ENCODE measurements around the gene ARHGAP26.

ARHGAP26 gene

DNA sequence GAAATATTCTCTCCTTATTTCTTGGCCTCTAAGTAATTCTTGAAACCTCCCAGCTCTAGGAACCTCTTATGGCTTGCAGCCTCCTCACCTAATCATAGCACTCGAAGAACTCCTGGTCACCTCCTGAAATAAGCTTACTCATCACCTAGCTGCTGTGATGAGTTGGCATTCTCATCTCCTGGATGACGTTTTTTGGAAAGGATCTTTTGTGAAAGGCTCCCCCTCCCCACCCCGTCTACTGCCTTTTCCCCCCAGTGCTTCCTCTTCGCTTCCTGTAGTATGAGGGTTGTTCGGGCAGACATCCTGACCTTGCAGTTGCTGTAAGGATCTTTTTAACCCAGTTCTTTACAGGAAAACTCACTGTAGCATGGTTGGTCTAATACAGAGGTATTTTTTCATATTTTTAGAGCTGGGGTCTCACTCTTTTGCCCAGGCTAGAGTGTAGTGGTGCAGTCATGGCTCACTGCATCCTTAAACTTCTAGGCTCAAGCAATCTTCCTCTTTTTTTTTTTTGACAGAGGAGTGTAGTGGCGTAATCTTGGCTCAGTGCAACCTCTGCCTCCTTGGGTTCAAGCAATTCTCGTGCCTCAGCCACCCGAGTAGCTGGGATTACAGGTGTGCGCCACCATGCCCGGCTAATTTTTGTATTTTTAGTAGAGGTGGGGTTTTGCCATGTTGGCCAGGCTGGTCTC, 41.8 kb downstream of the ARHGAP26 start:
- no peak for DNase-seq (ENCODE audit: low read depth in 2 of 2)

DNA sequence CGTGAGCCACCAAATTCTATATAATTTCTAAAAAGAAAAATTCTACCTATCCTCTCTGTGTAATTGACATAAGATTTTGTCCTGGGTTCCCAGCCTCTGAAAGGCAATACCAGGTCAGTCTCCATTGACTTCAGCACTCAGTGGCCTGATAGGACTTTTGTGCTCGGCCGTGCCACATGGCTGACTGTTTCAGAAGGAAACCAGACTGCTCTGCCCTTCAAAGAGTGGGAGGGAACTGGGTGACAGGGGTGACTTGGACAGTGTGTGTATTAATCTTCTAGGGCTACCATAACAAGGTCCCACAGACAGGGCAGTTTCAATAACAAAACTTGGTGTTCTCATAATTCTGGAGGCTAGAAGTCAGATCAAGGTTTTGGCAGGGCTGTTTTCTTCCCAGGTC, 43.0 kb downstream of the ARHGAP26 start:
- DNase-seq (ENCODE audit: low read depth in 2 of 2) = no peak

DNA sequence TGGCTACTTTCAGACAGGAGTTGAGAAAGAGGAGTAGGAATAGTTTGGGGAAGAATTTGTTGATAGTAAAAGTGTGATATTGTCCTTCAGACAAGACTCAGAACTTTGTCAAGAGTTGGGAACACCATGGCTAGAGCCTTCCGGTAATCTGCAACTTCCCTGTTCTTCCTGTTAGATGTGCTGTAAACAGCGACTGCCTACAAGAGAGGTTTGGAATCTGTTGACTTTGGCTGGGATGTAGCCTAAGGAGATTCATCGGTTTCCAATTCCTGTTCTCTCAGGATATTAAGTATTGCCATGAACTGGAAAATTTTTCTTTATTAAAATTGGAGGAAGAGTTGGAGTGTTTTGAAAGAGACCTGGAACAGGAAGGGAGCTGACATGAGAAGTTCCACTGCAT, 43.9 kb downstream of the ARHGAP26 start:
- no peak for DNase-seq (ENCODE audit: low read depth in 2 of 2)

DNA sequence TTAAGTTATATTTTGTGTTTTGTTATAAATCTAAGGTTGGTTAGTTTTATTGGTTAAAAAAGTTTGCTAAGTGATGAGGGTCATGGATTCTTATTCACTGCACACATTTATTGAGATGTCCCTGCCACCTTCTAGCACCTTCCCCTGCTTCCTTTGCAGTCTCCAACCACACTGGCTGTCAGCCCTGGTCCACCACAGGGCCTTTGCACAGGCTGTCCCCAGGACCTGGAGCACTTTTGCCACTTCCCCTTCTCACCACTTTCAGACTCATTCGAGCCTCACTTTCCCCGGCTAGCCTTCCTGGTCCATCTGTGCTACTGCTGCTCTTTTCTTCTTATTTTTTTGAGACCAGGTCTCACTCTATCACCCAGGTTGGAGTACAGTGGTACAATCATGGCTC, 45.3 kb downstream of the ARHGAP26 start:
- no peak for DNase-seq (ENCODE audit: low read depth in 2 of 2)

DNA sequence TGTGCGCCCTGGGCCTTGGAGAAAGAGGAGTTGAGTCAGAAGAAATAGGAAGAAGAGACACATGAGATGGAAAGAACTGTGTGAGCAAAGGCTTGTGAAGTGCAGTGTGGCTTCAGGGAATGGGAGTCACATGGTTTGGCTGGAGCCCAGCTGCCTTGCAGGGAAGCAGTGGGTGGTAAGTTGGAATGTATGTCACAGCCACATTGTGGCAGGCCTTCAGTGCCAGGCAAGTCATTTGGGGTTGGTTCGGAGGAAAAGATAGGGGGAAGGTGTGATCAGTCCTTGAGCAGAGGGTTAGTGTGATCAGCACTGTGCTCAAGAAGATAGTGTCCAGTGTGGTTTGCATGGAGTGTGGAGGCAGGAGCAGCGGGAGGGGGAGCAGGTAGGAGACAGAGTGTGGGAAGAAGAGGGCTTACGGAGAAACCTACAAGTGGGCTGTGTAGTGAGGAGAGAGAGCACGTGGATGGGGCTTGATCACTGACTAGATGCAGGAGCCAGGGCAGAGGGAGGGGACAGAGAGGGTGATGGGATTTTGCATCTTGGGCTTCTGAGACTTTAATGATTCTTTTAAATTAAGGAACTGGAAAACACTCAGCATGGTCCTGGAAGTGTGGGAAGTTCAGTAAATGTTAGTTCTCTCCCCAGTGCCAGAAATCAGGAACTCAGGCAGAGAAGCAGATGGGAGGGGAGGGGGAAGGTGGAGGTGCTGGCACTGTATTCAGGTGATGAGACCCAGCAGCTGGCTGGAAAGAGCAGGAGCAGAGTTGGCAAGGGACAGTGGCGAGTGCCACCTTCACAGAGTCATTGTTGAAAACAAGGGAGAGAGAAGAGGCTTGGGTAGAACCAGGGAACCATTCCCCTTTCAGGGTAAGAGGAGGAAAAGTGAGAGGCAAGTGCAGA, 46.6 kb downstream of the ARHGAP26 start:
- DNase-seq (ENCODE audit: low read depth in 2 of 2) = no peak

DNA sequence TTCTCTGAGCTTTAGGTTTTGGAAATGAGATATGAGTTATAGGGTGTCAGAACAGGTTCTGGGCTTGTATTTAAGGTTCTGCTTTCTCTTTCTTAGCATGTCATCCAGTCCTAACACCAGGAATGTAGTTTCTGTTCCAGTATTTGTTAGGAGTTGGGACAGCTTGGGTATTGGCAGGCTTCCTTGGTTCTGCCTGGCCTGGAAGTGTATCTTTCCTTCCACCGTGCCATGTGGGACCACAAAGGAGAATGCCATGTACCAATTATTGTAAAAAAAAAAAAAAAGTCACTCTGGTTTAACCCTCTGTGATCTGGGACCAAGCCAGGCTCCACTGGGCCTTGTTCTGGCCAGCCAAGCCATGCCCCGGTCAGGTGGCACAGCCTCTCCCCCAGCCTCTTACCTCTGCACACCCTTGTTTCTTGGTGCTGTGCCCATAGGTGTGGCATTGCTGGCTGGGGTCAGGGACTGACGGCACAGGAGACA, 47.8 kb downstream of the ARHGAP26 start:
- no peak for DNase-seq (ENCODE audit: low read depth in 2 of 2)

DNA sequence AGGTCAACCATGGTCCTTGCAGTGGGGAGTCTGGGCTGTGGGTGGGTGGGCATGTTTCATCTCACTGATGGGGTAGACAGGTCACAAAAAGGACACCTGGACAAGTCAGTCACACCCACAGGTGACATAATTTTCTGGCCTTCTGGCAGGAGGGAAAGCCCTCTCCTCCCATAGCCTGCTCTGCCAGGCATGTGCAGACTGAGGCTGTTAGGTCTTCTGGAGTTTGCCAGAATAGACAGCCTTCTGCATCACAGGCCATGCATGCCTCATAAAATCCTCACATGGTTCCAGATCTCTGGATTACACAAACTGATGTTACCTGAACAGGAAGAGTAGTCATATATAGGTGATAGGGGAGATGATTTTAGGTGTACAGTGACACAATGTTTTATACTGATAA, 49.1 kb downstream of the ARHGAP26 start:
- no peak for DNase-seq (ENCODE audit: low read depth in 2 of 2)

DNA sequence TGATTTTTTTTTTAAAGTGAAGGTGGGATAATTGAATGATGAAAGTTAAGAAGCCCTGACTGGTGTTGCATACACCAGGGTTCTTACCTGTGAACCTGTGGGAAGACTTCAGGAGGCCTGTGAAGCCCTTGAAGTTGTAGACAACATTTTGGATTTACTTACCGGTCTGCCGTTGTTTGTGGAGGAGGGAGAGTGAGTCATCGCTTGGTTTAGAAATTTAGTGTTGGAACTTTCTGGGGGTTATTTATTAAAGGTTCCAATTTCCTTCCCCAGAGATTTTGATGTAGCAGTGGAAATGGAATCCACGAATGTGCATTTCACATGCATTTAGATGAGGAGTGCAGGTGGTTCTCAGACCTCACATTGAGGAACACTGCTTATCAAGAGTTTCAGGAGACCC, 49.6 kb downstream of the ARHGAP26 start:
- no peak for DNase-seq (ENCODE audit: low read depth in 2 of 2)

DNA sequence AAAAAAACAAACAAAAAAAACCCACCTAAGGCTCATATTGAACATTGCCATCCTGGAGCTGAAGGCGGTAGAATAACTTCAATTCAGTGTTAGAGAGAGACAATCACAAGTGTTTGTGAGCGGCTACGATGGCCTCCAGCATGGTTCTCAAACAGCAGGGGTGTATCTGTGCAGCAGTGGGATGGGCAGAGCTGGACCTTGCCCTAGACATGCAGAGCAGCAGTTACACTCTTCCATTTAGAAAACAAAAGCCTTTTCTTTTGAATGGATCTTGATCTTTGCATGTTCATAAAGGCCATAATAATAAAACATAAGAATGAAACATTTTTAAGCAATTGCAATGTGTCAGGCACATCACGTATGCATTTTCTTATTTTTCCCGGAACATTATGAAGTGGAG, 50.3 kb downstream of the ARHGAP26 start:
- DNase-seq (ENCODE audit: low read depth in 2 of 2) = no peak

DNA sequence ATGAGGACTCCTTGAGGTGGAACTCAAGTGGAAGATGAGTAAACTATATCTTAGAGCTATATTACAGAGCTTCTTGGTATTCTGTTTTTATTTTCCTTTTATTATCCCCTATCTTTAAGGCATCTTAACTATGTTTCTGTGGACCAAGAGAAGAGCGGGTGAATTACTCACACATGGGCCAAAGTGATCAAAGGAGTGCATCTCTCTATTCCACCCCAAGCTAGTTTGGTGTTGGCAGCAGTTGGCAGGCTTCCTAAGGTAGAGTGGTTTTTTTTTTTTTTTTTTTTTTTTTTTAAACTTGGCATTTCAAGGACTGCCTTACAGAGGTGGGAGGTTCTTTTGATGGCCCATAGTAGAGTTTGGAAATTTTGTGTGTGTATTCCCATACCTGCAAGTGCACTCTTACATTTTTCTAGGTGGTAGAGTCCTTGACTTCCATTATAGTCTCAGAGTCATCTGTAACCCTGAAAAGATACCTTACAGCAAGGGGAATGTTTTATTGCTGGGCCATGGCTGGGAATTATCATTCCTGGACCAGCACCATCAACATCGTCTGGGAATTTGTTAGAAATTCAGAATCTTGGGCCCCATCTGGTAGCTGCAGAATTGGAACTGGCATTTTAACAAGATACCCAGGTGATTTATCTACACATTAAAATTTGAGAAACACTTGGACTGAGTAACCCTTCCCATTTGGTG, 51.0 kb downstream of the ARHGAP26 start:
- no peak for DNase-seq (ENCODE audit: low read depth in 2 of 2)

DNA sequence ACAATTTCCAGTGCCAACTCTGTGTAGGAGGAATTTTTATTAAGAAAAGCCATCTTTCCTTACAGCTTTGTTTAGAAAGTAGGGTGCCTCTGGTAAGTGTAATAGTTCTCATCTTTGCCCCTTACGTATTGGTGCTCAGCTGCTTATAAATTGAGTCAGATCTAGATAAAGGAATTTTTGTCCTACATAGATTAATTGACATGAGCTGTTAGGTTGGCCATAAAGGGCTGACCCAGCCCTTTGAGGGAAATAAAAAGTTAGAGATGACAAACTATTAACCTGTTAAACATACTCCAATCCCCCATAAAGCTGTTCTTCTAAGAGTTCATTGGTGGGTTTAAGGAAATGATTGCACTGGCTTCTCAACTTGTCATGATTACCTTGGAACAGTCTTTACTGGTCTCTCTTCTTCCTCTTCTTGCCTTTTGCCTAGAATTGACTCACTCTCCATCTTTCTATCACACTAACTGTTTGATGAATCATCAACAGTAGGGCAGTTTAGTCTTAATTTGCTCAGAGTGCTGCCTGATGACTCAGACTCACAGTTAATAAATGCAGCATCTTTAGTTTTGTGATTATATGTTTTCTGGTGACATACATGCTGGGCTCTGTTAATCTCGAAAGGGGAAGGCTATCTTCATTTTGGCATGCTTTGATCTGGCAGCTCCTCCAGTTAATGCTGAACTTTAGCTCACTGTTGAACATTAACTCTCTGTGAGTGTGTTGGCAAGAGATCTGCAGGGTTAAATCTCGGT, 51.7 kb downstream of the ARHGAP26 start:
- no peak for DNase-seq (ENCODE audit: low read depth in 2 of 2)

DNA sequence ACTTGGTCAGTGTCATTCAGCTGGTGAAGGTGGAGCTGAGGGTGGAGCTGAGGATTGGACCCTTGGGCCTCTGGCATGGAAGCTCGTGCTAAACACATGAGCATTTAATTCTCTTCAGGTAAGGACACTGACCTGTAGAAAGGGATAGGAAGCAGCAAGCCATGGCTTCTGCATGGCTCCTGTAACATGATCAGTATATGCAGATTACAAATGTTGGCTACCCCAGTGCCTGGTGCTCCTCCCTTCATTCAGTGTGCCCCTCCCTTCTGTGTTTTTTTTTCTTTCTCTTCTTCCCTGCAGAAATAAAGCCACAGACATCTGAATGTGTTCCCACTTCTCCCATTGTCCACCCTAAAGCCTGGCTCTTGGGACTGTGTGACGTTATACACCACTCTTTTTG, 52.9 kb downstream of the ARHGAP26 start:
- DNase-seq (ENCODE audit: low read depth in 2 of 2) = no peak

DNA sequence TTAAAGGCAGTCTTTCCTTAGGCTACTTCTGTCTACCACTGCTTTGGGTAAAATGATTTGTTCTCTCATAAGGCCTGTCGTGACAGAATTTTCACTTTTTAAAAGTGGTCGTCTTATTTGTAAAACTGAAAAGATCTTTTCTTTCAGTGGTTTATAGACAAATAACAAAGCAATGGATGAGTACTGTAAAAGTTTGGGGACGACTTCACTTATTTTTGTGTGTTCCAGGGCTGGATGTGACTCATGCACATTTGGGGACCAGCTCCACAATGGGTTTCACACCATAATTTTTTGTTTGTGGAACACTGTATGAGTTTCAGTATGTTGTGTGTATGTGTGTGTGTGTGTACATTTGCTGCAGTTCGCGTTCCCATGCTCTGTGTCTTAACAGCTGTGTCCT, 53.6 kb downstream of the ARHGAP26 start:
- DNase-seq (ENCODE audit: low read depth in 2 of 2) = no peak

DNA sequence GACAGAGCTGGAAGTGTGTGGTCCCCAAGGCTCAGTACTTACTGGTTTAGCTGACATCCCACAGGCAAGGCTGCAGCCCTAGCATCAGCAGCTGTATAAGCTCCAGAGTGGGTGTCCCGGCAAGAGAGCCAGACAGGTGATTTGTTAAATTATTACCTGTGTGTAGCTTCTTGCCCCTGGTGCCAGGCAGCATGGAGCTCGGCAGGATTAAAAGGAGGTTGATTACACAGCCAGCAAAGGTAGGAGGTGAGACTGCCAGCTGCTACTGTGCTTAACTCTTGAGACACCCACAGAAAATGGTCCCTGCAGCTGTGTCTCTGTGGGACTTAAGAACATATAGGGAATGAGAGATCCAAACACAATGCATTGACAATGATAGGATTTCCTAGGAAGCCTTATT, 54.2 kb downstream of the ARHGAP26 start:
- no peak for DNase-seq (ENCODE audit: low read depth in 2 of 2)

DNA sequence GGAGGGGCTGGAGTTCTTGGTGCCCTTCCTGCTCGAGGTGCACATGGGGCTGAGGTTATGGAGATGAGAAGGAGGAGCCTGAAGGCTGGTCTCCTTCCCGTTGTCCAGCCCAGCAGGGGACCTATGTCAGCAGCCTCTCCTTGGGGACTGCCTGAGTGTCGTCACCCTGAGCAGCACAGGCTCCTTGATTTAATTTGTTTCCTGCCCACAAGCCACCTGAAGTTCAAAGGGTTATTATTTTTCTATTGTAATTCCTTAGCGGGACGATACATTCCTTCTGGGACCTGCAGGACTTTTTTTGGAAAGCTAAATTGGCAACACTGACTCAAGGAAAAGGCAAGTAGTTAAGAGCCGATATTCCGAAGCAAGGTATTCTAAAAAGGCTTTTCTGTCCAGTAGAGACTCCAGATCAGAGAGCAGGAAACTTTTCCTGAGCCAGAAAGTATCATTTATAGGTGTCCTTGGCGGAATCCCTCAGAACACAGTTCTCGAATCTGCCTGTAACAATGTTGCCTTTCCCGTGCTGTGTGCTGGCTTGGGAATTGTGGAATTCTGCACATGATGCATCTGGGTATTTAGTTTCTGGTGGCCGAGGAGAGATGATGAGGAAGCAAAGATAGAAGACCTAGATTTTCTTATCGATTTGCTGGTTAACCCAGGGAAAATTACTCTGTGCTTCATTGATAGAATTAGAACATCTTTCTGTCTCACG, 55.4 kb downstream of the ARHGAP26 start:
- no peak for DNase-seq (ENCODE audit: low read depth in 2 of 2)

DNA sequence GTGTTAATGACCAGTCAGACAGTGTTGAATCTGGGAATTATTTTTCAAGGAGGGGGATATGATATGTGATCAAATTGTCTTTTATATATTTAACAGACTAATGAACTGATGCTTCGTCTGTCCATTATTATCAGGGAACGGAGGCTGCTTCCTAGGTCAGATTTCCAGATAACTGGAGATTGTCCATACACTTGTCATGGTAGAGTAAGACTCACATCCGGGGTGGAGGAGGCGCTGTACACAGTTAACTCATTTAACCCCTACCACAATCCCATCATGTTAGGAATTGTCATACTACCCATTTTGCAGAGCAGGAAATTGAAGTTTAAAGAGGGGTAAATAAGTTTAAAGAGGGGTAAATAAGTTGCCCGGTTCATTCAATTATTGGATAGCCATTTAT, 55.9 kb downstream of the ARHGAP26 start:
- DNase-seq (ENCODE audit: low read depth in 2 of 2) = no peak

DNA sequence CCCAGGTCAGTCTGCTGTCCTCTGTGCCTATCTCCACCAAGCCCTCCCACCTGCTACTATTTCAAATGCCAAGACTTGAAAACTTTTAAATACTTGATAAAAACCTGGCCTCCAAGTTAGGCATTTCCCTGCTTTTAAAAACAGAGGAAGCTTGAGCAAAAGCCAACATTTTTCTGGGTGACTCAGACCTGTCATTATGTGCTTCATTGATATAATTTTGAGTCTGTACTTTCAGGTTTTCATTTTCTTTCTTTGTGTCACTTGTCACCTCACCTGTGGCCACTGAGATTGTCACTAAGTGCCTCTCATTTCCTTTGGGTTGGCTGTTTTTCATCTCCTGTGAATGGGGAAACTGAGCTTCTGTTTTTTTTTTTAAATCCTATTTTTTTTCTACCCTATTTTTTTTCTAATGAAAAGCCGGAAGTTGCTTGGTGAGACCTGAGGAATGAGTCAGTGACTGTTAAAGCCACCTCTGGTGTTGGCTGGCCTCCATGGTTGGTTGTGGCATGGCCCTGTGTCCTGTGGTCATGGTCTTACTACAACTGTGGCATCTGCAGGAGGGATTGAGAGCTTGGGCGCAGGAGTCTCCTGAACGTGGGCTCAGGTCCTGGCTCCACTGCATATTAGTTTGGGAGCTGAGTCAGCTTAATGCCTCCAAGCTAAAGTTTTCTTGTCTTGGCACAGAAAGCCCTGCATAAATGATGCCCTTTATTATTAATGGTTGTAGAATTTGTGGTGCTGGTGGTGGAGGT, 56.7 kb downstream of the ARHGAP26 start:
- DNase-seq (ENCODE audit: low read depth in 2 of 2) = no peak

DNA sequence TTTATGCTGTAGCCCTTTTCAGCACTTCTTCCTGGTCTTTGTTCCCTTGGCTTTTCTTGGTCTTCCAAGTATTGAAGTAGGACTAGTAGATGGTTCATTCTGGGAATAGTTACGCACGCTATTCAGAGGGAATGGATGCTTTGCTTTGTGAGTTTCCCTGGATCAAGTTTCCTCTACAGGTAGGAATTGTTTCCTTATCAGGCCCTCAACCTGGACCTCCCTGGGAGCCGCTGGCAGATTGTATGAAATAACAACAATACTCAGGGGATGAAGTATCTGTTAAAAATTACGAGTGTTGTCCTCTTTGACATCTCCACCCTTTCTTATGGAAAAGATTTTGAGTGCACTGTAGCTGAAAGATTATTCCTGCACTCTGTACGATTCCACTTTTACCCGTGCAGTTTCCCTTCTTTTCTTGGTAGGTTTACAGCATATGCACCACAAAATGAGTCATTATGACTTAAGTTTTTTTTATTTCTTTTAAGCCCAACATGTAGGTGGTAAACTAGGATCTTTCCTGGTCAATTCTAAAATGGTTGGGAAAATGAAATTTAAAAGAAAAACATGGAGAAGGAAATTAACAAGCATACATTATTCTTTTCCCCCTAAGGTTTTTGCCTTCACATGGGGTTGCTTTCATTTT, 57.9 kb downstream of the ARHGAP26 start:
- DNase-seq (ENCODE audit: low read depth in 2 of 2) = no peak

DNA sequence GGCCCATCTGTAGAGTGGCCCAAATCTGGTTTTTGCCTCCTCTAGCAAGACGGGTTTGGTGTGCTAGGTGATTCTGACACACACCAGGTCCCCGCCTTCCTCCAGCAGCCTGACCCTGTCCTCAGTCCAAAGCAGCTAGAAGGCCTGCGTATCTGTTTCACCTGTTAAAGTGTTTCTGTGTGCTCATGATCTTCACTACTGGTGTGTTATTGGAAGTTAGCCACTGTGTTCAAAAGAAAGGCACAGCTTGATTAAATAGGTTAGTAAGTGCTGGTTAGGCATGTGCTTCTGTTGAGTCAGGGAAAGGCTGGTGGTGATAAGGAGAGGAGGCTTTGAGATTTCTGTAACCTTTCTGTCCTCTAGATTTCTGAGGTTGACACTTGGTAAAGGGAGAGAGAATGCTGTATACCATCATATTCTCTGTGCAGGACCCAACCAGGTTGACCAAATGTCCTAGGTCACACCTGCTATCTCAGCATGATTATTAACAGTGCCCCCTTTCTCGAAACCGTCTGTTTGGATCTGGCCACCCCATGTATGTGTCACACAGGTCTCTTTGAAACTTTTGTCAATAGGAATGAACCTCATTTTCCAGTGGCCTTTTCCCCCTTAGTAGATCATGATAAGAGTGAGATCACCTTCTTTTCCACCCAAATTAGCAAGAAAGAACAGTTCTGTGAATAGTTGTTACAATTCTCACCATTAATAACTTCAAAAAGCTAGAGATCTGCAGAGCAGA, 58.8 kb downstream of the ARHGAP26 start:
- DNase-seq (ENCODE audit: low read depth in 2 of 2) = no peak
